GM19351 (cell line): ENCODE data around the gene PPM1J.

Experiments
- ATAC-seq: cut with Tn5 transposase; IDR thresholded peaks from one replicate; pipeline ENCODE4 v1.9.1; 2021; ENCODE audit warnings: mild to moderate bottlenecking, moderate library complexity; ENCODE audit not compliant: unreplicated experiment

PPM1J gene

DNA sequence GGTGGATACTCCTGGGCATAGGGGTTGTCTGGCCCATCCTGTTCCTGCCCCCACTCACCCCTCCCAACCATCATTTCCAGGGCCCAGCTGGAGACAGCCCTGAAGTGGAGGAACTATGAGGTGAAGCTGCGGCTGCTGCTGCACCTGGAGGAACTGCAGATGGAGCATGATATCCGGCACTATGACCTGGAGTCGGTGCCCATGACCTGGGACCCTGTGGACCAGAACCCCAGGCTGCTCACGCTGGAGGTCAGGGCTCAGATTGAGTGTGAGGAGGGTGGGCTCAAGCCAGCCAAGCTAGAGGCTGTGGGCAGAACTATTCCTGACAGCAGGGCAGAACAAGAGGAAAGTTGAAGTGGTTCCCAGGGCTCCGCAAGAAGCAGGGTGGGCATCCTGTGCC lies 22.5 kb downstream of the PPM1J start:
- no peak for ATAC-seq

DNA sequence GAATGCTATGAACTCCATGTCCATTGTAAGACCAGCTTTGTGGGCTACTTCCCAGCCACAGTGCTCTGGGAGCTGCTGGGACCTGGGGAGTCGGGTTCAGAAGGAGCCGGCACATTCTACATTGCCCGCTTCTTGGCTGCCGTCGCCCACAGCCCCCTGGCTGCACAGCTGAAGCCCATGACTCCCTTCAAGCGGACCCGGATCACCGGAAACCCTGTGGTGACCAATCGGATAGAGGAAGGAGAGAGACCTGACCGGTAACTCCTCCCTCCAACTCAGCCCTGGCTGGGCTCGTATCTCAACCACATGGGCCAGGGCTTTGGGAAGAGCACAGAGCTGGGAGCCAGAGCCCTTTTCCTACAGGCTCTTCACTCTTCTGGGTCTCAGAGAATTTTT lies 25.3 kb downstream of the PPM1J start:
- no peak for ATAC-seq

DNA sequence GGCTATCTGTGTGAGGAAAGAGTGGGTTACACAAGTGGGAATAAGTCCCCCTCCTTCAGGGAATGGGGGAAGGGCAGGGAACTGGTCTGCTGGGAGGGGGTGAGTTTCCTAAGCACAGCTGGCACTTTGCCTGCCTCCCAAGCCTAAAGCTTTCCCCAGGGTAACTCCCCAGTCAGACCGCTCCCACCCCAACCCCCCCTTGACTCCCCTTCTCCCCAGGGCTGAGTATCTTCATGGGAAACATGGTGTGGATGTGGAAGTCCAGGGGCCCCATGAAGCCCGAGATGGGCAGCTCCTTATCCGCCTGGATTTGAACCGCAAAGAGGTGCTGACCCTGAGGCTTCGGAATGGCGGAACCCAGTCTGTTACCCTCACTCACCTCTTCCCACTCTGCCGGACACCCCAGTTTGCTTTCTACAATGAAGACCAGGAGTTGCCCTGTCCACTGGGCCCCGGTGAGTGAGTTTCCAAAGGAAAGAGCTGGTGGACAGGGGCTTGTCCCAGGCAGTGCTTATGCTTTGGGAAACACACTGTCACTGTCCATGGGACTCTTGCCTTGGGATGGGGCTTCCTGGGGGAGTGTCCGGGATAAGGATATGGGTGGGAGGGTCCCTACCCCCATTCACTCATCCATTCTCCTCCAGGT lies 25.8 kb downstream of the PPM1J start:
- ATAC-seq = no peak

- no peak for ATAC-seq
These were observed 26.3 kb downstream of the PPM1J start for GRCh38 chr1:112688781-112689193.

DNA sequence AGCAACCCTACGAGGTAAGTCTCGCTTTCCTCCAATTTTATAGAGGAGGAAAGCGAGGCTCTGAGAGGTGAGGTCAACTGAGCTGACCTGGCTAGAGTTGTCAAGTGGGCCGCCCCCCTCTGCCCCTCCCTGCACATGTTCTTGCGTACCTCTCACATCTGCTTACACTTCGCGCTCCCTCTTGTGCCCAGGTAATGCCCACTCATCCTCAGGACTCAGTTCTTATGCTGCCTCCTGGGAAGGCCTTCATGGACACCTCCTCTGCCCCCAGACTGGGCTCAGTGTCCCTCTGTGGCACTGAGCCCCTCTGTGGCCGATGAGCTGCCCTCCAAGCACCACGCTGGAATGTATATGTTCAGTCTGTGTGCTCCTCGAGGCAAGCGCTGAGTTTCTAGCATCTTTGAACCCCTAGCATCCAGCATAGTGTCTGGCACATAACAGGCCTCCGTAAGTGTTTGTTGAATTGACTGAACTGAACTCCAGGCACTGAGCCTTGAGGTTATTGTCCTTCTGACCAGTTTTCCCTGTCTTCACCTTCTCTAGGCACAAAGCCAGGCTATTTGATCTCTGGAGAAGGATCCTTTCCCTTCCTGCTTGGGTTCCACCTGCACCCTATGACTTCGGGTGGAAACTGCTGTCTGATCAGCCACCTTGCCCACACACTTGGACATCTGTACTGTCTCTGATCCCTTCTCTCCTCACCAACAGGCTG lies 27.2 kb downstream of the PPM1J start:
- no peak for ATAC-seq

GRCh38 chr1:112687361-112687760 lies 27.8 kb downstream of the PPM1J start:
- ATAC-seq = no peak

DNA sequence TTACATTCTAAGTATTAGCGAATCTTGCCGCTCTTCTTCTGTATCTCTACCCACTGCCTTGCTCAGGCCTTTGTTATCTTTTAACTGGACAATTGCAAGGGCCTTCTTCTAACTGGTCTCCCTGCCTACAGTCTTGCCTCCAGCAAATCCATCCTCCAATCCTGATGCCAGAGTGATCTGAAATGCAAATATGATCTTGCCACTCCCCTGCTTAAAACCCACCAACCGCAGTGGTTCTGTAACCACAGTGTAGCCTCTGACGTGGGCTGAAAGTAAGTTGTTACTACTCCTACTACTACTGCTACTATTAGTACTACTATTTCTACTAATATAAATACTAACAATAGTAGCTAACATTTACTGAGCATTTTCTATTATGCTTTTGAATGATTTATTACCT lies 28.3 kb downstream of the PPM1J start:
- no peak for ATAC-seq

- no peak for ATAC-seq
These were observed 28.7 kb downstream of the PPM1J start for GRCh38 chr1:112686417-112686816.

GRCh38 chr1:112685913-112686312 lies 29.2 kb downstream of the PPM1J start:
- no peak for ATAC-seq

DNA sequence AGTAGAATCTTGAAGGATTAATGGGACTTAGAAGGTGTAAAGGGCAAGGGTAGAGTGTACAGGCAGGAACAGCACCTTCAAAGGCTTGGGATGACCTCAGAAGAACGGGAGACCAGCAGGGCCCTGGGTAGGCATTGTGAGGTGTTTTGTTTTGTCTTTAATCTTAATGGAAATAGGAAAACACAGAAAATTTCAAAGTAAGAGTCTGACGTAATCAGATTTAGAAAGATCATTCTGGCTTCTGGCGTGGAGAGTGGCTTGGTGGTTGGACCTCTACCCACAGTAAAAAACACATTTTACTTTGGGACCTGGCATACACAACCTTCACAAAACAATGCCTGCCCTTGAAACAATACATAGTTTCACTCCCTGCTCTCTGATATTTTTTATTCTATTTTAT lies 36.5 kb downstream of the PPM1J start:
- no peak for ATAC-seq

- ATAC-seq = no peak
These were observed 37.6 kb downstream of the PPM1J start for GRCh38 chr1:112677501-112677900.

- no peak for ATAC-seq
These were observed 38.6 kb downstream of the PPM1J start for GRCh38 chr1:112676543-112676942.

GRCh38 chr1:112675728-112676381 lies 39.3 kb downstream of the PPM1J start:
- no peak for ATAC-seq

GRCh38 chr1:112674986-112675727 lies 40.0 kb downstream of the PPM1J start:
- peak; percentile 39 for ATAC-seq

GRCh38 chr1:112674440-112674985 lies 40.6 kb downstream of the PPM1J start, which contains the start of gene MOV10:
MOV10 (plus strand) TSS chr1:112674659; CDS start chr1:112674913, 254 bp downstream.
- ATAC-seq = peak; percentile 70

- peak; percentile 10 for ATAC-seq
These were observed 41.3 kb downstream of the PPM1J start for GRCh38 chr1:112673592-112674439.

DNA sequence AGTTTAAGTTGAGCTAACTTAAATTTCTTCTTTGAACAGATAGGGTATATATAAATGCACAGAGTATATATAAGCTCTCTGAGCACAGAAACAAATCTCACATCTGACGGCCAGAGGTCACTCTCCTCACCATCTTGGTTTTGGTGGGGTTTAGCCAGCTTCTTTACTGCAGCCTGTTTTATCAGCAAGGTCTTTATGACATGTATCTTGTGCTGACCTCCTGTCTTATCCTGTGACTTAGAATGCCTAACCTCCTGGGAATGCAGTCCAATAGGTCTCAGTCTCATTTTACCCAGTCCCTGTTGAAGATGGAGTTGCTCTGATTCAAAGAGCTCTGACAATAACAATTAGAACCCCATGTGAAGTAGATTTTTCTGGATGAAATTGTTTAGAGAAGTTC lies 42.3 kb downstream of the PPM1J start:
- ATAC-seq = no peak

- ATAC-seq = no peak
These were observed 43.1 kb downstream of the PPM1J start for GRCh38 chr1:112672009-112672408.

GRCh38 chr1:112666946-112667345 lies 48.2 kb downstream of the PPM1J start:
- ATAC-seq = no peak

GRCh38 chr1:112665857-112666256 lies 49.3 kb downstream of the PPM1J start:
- ATAC-seq = no peak
